Right ventricle myocardium superior (tissue), 1 donor: ENCODE data around the gene INPP4B. TPM values are rescaled to one million over a fixed set of nuclear protein-coding genes. Genes with fewer than 3 reads are reported as not detected.
A peak's percentile ranks its signal among the peaks of the same experiment; 100 is the strongest.

Experiments used
- ATAC-seq: fragments of 200-7000 bp; cut with Tn5 transposase; one replicate; pipeline ENCODE4 v1.9.1; 2020; ENCODE audit warnings: mild to moderate bottlenecking; ENCODE audit not compliant: poor library complexity
- DNase-seq: peaks from one replicate; pipeline ENCODE4 v3.0.0-alpha.2; 2020
- intact Hi-C: fragments of 100-400 bp; cut with DNase I; formaldehyde crosslinking; loops from one replicate; pipeline ENCODE4 v1.11.2; 2022
- total RNA-seq: library from RNA; stranded (reverse); fragmentation: NEBNext Ultra II Directional; extraction: Animal tissue kit (Norgen Biotek cat#: 25700); gene quantifications from one replicate; pipeline ENCODE4 v1.2.1, GENCODE V29; 2021
- donor health status: DM: no; HTN: yes; CAD: no; lungs with severe emphysema.

Gene INPP4B
- total RNA-seq, 1 donor from 2014 or later = 10.7 TPM

- intact Hi-C loops = no loop called here
- no peak for DNase-seq
- no peak for ATAC-seq
Measured at GRCh38 chr4:142316913-142317312, 529.2 kb downstream of the INPP4B start.

GRCh38 chr4:142316025-142316424 lies 530.1 kb downstream of the INPP4B start:
- no peak for DNase-seq
- intact Hi-C loops = no loop called here
- peak; percentile 41 for ATAC-seq

GRCh38 chr4:142314686-142315085 lies 531.4 kb downstream of the INPP4B start:
- intact Hi-C loops = no loop called here

GRCh38 chr4:142314247-142314646 lies 531.9 kb downstream of the INPP4B start:
- DNase-seq = no peak
- ATAC-seq = no peak
- intact Hi-C loops = no loop called here

More at GRCh38 chr4:142314686-142315085, 531.4 kb downstream of the INPP4B start:
- ATAC-seq (peak; percentile 22), DNase-seq (no peak)

GRCh38 chr4:142312391-142312790 lies 533.7 kb downstream of the INPP4B start:
- DNase-seq = no peak
- intact Hi-C loops = no loop called here
- no peak for ATAC-seq

GRCh38 chr4:142311916-142312315 lies 534.2 kb downstream of the INPP4B start:
- intact Hi-C loops = no loop called here
- DNase-seq = no peak
- no peak for ATAC-seq

- DNase-seq = no peak
- ATAC-seq = no peak
- intact Hi-C loops = no loop called here
Measured at GRCh38 chr4:142309772-142310171, 536.3 kb downstream of the INPP4B start.

GRCh38 chr4:142307857-142308256 lies 538.2 kb downstream of the INPP4B start:
- ATAC-seq (no peak), DNase-seq (no peak)
- intact Hi-C loops = no loop called here

GRCh38 chr4:142297313-142297712 lies 548.8 kb downstream of the INPP4B start:
- no peak for ATAC-seq
- intact Hi-C loops = no loop called here
- DNase-seq = no peak

- no peak for ATAC-seq
- DNase-seq = no peak
- intact Hi-C loops = no loop called here
Measured at GRCh38 chr4:142293536-142293935, 552.6 kb downstream of the INPP4B start.

- intact Hi-C loops = no loop called here
- no peak for ATAC-seq
Measured at GRCh38 chr4:142292231-142292630, 553.9 kb downstream of the INPP4B start.

GRCh38 chr4:142291299-142292050 lies 554.6 kb downstream of the INPP4B start:
- no peak for ATAC-seq
- intact Hi-C loops = no loop called here
- DNase-seq = no peak

More at GRCh38 chr4:142292231-142292630, 553.9 kb downstream of the INPP4B start:
- no peak for DNase-seq

- DNase-seq (no peak), ATAC-seq (no peak)
- intact Hi-C loops = no loop called here
Measured at GRCh38 chr4:142287371-142287770, 558.7 kb downstream of the INPP4B start.

- DNase-seq = no peak
- no peak for ATAC-seq
- intact Hi-C loops = no loop called here
Measured at GRCh38 chr4:142285222-142285583, 560.9 kb downstream of the INPP4B start.

- no peak for ATAC-seq
- intact Hi-C loops = no loop called here
Measured at GRCh38 chr4:142284402-142285221, 561.5 kb downstream of the INPP4B start.

GRCh38 chr4:142282870-142283431 lies 563.1 kb downstream of the INPP4B start:
- DNase-seq (no peak), ATAC-seq (no peak)
- intact Hi-C loops = no loop called here

More at GRCh38 chr4:142284402-142285221, 561.5 kb downstream of the INPP4B start:
- DNase-seq = no peak

- no peak for ATAC-seq
- no peak for DNase-seq
- intact Hi-C loops = no loop called here
Measured at GRCh38 chr4:142281999-142282398, 564.1 kb downstream of the INPP4B start.

GRCh38 chr4:142278663-142279062 lies 567.4 kb downstream of the INPP4B start:
- no peak for DNase-seq
- intact Hi-C loops = no loop called here
- no peak for ATAC-seq

- intact Hi-C loops = no loop called here
- no peak for DNase-seq
- no peak for ATAC-seq
Measured at GRCh38 chr4:142278171-142278570, 567.9 kb downstream of the INPP4B start.

GRCh38 chr4:142274137-142274536 lies 572.0 kb downstream of the INPP4B start:
- ATAC-seq (no peak), DNase-seq (no peak)
- intact Hi-C loops = no loop called here
